ENCODE results near the gene PPM1A.

The PPM1A gene

DNA sequence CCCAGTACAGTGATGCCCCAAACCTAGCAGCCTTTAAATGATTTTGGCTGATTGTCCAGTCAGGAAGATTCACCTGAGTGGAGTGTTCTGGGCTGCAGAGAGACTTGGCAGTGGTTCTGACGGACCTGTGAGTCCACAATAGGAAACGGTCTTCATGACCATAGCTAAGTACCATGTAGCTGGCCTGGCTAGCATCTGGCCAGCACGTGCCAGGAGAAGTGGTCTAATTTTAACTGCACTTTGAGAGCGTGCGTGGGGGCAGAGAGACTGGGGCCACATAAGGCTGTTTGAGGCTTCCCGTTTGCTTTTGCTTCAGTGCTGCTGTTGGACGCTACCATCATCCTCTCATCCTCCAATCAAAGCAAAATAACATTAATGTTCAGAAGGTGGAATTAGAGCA, 54.7 kb downstream of the PPM1A start:
- Histone ChIP-seq H2BK5ac (ENCODE audit: low read depth, low read length, poor library complexity, severe bottlenecking) (no peak overlapping the region), H3K4me1 (ENCODE audit: control insufficient read depth, insufficient read depth, low read depth, low read length) (peaks cover 5% of the 10 kb centered on the region), H2BK12ac (ENCODE audit: low read length in 2 of 2) (no peak overlapping the region), H3K4me3 (ENCODE audit: insufficient read depth in 1 of 2, low read depth in 1 of 2, low read length in 2 of 2) (no peak overlapping the region), H3K14ac (ENCODE audit: low read length in 2 of 2) (no peak overlapping the region), H3K27me3 (ENCODE audit: control insufficient read depth in 1 of 2, insufficient read depth in 1 of 2, low read length in 2 of 2) (no peaks in the 10 kb centered on the region), H2BK120ac (ENCODE audit: low read depth, low read length) (no peak overlapping the region), H4K8ac (ENCODE audit: low read length) (no peak overlapping the region), H3K23ac (ENCODE audit: low read length in 2 of 2) (no peak overlapping the region), H3K27ac (ENCODE audit: low read length, poor library complexity, severe bottlenecking) (no peak overlapping the region), H3K9ac (ENCODE audit: low read length) (no peak overlapping the region), H3K79me1 (replicated peaks; ENCODE audit: low read length, poor library complexity, severe bottlenecking) (no peaks in the 10 kb centered on the region), H3K36me3 (ENCODE audit: control insufficient read depth in 1 of 2, insufficient read depth in 2 of 2, low read depth in 1 of 2, low read length in 2 of 2) (no peaks in the 10 kb centered on the region), H3K4ac (ENCODE audit: low read depth in 1 of 2, low read length in 2 of 2) (no peak overlapping the region), H2AK5ac (ENCODE audit: low read length, severe bottlenecking) (no peak overlapping the region), H2BK15ac (ENCODE audit: low read depth, poor library complexity, severe bottlenecking) (no peak overlapping the region), H2AFZ (ENCODE audit: low read depth, low read length) (no peak overlapping the region), H3K18ac (ENCODE audit: low read depth in 1 of 2, low read length in 2 of 2) (no peak overlapping the region), H3K4me2 (ENCODE audit: low read length, poor library complexity, severe bottlenecking) (no peak overlapping the region), H3K9me3 (ENCODE audit: control insufficient read depth, low read length) (no peaks in the 10 kb centered on the region), H4K91ac (ENCODE audit: low read length) (no peak overlapping the region)
- no peak for DNase-seq
- 94% methylated on average over 5 of the region's 7 CpGs for WGBS

DNA sequence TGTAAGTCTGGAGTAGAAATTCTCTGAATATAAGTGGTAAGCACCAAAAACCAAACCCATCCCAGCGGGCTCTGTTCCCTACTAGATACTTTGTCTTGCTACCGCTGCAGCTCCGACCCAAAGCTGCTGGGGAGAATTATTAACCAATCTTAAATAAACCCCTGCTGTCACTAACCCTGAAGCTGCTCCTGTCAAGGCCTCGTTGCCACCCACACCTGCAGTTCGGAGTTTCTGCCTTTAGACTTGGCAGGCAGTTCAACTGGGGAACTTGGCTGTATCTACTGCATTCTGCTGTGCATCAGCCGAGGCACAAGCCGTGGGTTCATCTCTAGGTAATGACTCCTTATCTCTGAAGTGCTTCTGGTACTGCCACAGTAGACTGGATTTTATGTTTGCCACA, 55.5 kb downstream of the PPM1A start:
- Histone ChIP-seq H3K79me1 (replicated peaks; ENCODE audit: low read length, poor library complexity, severe bottlenecking) (no peaks in the 10 kb centered on the region), H3K23ac (ENCODE audit: low read length in 2 of 2) (no peak overlapping the region), H4K8ac (ENCODE audit: low read length) (no peak overlapping the region), H3K9ac (ENCODE audit: low read length) (no peak overlapping the region), H4K91ac (ENCODE audit: low read length) (no peak overlapping the region), H2BK12ac (ENCODE audit: low read length in 2 of 2) (no peak overlapping the region), H2AFZ (ENCODE audit: low read depth, low read length) (no peak overlapping the region), H3K4ac (ENCODE audit: low read depth in 1 of 2, low read length in 2 of 2) (no peak overlapping the region), H3K18ac (ENCODE audit: low read depth in 1 of 2, low read length in 2 of 2) (no peak overlapping the region), H3K27ac (ENCODE audit: low read length, poor library complexity, severe bottlenecking) (no peak overlapping the region), H3K4me1 (ENCODE audit: control insufficient read depth, insufficient read depth, low read depth, low read length) (peaks cover 5% of the 10 kb centered on the region), H3K14ac (ENCODE audit: low read length in 2 of 2) (no peak overlapping the region), H3K27me3 (ENCODE audit: control insufficient read depth in 1 of 2, insufficient read depth in 1 of 2, low read length in 2 of 2) (no peaks in the 10 kb centered on the region), H2AK5ac (ENCODE audit: low read length, severe bottlenecking) (no peak overlapping the region), H3K9me3 (ENCODE audit: control insufficient read depth, low read length) (no peaks in the 10 kb centered on the region), H2BK15ac (ENCODE audit: low read depth, poor library complexity, severe bottlenecking) (no peak overlapping the region), H2BK120ac (ENCODE audit: low read depth, low read length) (no peak overlapping the region), H3K4me3 (ENCODE audit: insufficient read depth in 1 of 2, low read depth in 1 of 2, low read length in 2 of 2) (no peak overlapping the region), H2BK5ac (ENCODE audit: low read depth, low read length, poor library complexity, severe bottlenecking) (no peak overlapping the region), H3K36me3 (ENCODE audit: control insufficient read depth in 1 of 2, insufficient read depth in 2 of 2, low read depth in 1 of 2, low read length in 2 of 2) (no peaks in the 10 kb centered on the region), H3K4me2 (ENCODE audit: low read length, poor library complexity, severe bottlenecking) (no peak overlapping the region)
- 94% methylated on average over 7 of the region's 7 CpGs for WGBS
- no peak for DNase-seq

DNA sequence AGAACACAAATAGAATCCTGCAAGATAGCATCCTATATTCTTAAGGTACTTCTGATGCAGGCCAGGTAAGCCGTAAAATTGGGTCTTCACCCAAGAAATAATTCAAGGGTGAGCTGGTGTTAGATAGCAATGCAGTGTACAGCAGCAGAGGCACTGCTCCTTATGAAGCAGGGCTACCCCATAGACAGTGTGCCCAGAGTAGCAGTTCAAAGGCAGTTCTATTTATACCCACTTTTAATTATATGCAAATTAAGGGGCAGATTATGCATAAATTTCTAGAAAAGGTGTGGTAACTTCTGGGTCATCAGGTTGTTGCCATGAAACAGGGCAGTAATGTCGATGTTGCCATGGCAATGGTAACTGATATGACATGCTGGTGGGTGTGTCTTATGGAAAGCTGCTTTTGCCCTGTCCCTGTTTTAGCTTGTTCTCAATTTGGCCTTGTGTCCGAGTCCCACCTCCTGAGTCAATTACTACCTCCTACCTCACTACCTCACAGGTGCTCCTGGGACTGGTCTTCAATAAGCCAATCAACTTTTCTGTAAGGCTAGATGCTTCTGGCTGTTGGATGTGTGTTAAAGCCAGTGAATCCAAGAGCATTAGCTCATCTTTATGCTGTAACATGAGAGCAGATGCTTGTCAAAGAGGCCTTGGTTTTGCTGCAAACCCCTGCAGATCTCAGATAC, 61.0 kb downstream of the PPM1A start:
- 89% methylated on average over 2 of the region's 3 CpGs for WGBS
- Histone ChIP-seq H3K27ac (ENCODE audit: low read length, poor library complexity, severe bottlenecking) (no peak overlapping the region), H3K9me3 (ENCODE audit: control insufficient read depth, low read length) (no peaks in the 10 kb centered on the region), H3K18ac (ENCODE audit: low read depth in 1 of 2, low read length in 2 of 2) (no peak overlapping the region), H4K91ac (ENCODE audit: low read length) (no peak overlapping the region), H3K4me3 (ENCODE audit: insufficient read depth in 1 of 2, low read depth in 1 of 2, low read length in 2 of 2) (no peak overlapping the region), H3K4me2 (ENCODE audit: low read length, poor library complexity, severe bottlenecking) (no peak overlapping the region), H3K36me3 (ENCODE audit: control insufficient read depth in 1 of 2, insufficient read depth in 2 of 2, low read depth in 1 of 2, low read length in 2 of 2) (no peaks in the 10 kb centered on the region), H3K14ac (ENCODE audit: low read length in 2 of 2) (no peak overlapping the region), H2AK5ac (ENCODE audit: low read length, severe bottlenecking) (no peak overlapping the region), H2BK15ac (ENCODE audit: low read depth, poor library complexity, severe bottlenecking) (no peak overlapping the region), H3K4me1 (ENCODE audit: control insufficient read depth, insufficient read depth, low read depth, low read length) (no peaks in the 10 kb centered on the region), H3K4ac (ENCODE audit: low read depth in 1 of 2, low read length in 2 of 2) (no peak overlapping the region), H2BK5ac (ENCODE audit: low read depth, low read length, poor library complexity, severe bottlenecking) (no peak overlapping the region), H3K79me1 (replicated peaks; ENCODE audit: low read length, poor library complexity, severe bottlenecking) (no peaks in the 10 kb centered on the region), H2AFZ (ENCODE audit: low read depth, low read length) (no peak overlapping the region), H2BK120ac (ENCODE audit: low read depth, low read length) (no peak overlapping the region), H4K8ac (ENCODE audit: low read length) (no peak overlapping the region), H3K23ac (ENCODE audit: low read length in 2 of 2) (no peak overlapping the region), H3K27me3 (ENCODE audit: control insufficient read depth in 1 of 2, insufficient read depth in 1 of 2, low read length in 2 of 2) (peaks cover 6 to 9% of the 10 kb centered on the region in 2 experiments), H3K9ac (ENCODE audit: low read length) (no peak overlapping the region), H2BK12ac (ENCODE audit: low read length in 2 of 2) (no peak overlapping the region)
- no peak for DNase-seq

DNA sequence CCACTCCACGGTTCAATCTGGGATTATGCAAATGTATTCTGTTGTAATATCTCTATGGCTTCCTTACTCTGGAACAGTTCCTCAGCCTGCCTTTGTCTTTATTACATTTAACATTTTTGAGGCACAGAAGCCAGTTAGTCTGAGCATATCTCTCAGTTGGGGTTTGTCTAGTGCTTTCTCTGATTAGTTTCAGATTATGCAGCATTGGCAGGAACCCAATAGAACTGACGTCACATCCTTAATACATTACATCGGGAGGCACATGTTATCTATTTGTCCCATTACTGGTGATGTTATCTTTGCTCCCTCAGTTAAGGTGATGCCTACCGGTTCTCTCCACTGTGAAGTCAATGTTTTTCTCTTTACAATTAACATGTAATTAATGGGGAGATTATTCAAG, 62.4 kb downstream of the PPM1A start:
- 86% methylated on average over 2 of the region's 4 CpGs for WGBS
- H3K4me3 ChIP-seq (ENCODE audit: insufficient read depth in 1 of 2, low read depth in 1 of 2, low read length in 2 of 2) = no peak overlapping the region
- no peak overlapping the region for H3K18ac ChIP-seq (ENCODE audit: low read depth in 1 of 2, low read length in 2 of 2)
- H3K27ac ChIP-seq (ENCODE audit: low read length, poor library complexity, severe bottlenecking) = no peak overlapping the region
- no peak overlapping the region for H3K23ac ChIP-seq (ENCODE audit: low read length in 2 of 2)
- no peaks in the 10 kb centered on the region for H3K4me1 ChIP-seq (ENCODE audit: control insufficient read depth, insufficient read depth, low read depth, low read length)
- no peak overlapping the region for H4K8ac ChIP-seq (ENCODE audit: low read length)
- H2BK5ac ChIP-seq (ENCODE audit: low read depth, low read length, poor library complexity, severe bottlenecking) = no peak overlapping the region
- H3K4me2 ChIP-seq (ENCODE audit: low read length, poor library complexity, severe bottlenecking) = no peak overlapping the region
- H2AFZ ChIP-seq (ENCODE audit: low read depth, low read length) = no peak overlapping the region
- H2BK120ac ChIP-seq (ENCODE audit: low read depth, low read length) = no peak overlapping the region
- no peak overlapping the region for H3K4ac ChIP-seq (ENCODE audit: low read depth in 1 of 2, low read length in 2 of 2)
- H3K14ac ChIP-seq (ENCODE audit: low read length in 2 of 2) = no peak overlapping the region
- no peaks in the 10 kb centered on the region for H3K36me3 ChIP-seq (ENCODE audit: control insufficient read depth in 1 of 2, insufficient read depth in 2 of 2, low read depth in 1 of 2, low read length in 2 of 2)
- H2BK15ac ChIP-seq (ENCODE audit: low read depth, poor library complexity, severe bottlenecking) = no peak overlapping the region
- peak; percentile 21 for DNase-seq
- H2BK12ac ChIP-seq (ENCODE audit: low read length in 2 of 2) = no peak overlapping the region
- H3K79me1 ChIP-seq (replicated peaks; ENCODE audit: low read length, poor library complexity, severe bottlenecking) = no peaks in the 10 kb centered on the region
- no peak overlapping the region for H2AK5ac ChIP-seq (ENCODE audit: low read length, severe bottlenecking)
- H3K27me3 ChIP-seq (ENCODE audit: control insufficient read depth in 1 of 2, insufficient read depth in 1 of 2, low read length in 2 of 2) = peaks cover 19 to 20% of the 10 kb centered on the region in 2 experiments
- H3K9ac ChIP-seq (ENCODE audit: low read length) = no peak overlapping the region
- no peak overlapping the region for H4K91ac ChIP-seq (ENCODE audit: low read length)
- no peaks in the 10 kb centered on the region for H3K9me3 ChIP-seq (ENCODE audit: control insufficient read depth, low read length)

Data from mesenchymal stem cell (in vitro differentiated cells and primary cell).